Renal cortical epithelial cell (primary cell): ENCODE measurements around the gene CCDC122. TPM values are rescaled to one million over a fixed set of nuclear protein-coding genes. Genes with fewer than 3 reads are reported as not detected.

Experiments
- DNase-seq: peaks from one replicate; pipeline ENCODE4 v3.0.0-alpha.2; 2011; ENCODE audit warnings: low read depth
- total RNA-seq: library from RNA; depleted of rRNA; stranded (reverse); fragments of >200 nt; gene quantifications from 2 replicates; pipeline ENCODE4 v1.2.3, GENCODE V29; 2014

The CCDC122 gene
- total RNA-seq, 1 donor from 2014 or later, result 10.2 TPM

DNA sequence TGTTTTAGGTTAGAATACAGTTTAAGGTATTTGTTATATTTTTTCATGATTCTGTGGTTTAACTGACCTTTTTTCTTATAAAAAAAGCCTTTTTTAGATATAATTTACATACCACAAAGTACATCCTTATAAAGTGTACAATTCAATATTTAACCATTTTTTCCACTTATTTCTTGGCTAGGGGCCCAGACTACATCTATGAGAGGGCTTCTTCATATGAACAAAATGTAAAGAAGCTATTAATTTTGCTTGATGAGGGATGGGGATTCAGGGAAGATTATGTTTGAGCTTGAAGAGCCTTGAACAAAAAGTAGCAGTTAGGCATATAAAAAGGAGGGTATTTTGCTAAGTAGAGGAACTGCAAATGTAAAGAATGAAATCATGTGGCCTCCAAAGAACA lies 2.2 kb downstream of the CCDC122 start:
- no peak for DNase-seq

DNA sequence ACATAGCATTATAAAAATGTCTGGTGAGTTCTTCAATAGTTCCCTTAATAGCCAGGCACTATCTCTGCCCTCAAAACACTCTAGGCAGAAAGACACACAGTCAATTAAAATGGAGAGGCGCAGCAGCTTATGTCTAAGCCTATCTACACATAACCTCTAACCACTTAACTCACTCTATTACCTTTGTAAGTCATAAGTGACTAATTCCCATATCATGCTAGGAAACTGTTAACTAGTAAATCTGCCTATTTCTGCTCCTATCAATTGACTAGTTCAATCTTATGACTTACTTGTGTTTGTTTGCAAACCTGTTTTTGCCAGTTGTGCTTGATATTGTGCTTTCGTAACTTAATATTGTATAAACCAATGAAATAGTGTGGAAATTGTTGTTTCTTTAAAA lies 3.2 kb downstream of the CCDC122 start:
- no peak for DNase-seq

DNA sequence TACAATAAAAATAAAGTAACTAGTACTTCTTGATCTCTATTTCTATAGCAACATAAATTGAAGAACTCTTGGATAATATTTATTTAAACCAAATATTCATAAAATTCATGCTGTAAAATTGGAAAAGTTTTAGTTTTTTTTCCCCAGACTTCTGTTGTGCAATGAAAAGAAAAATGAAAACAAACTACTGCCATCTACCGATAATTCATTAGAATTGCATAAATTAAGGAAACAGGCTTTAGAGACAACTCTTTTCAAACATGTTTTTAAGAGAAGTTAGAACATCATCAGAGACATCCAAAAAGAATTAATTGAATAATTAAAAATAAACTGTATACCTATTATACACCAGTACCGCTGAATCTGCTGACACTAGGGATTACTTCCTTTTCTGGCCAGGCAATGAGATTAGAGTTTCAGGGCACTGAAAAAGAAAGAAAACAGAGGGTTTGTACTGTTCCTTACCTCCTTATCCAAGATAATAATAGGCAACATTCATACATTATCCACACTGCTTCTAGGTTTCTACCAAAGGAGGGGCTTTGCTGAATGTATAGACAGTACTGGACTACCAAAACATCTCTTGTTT lies 4.9 kb downstream of the CCDC122 start:
- DNase-seq, result peak; percentile 59

DNA sequence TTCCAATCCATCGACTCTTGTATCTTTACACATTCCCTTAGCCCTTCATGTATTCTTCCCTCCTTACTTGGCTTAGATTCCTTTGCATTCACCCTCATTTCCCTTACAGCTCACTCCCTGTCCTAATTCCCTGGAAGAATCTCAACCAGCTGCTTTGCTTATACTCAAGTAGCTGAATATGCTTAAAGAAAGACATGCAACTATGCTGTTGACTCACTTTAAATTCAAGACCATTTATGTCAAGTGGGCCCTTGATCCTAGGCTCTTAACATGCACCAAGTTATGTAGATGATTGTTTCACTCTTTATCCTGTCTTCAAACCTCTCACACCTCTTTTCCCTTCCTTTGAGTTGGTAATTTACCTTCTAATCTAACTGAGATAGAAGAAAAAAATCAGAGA lies 7.4 kb downstream of the CCDC122 start:
- no peak for DNase-seq

DNA sequence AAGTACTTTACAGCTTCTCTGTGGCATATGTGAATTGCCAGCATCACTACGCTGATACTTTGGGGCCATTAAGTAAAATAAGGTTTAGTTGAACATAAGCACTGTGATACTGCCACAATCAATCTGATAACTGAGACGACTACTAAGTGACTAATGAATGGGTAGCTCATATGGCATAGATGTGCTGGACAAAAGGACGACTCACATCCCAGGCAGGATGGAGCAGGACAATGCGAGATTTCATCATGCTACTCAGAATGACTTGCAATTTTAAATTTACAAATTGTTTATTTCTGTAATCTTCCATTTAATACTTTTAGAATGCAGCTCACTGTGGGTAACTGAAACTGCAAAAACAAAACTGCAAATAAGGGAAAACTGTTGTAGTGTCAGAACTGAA lies 13.6 kb downstream of the CCDC122 start:
- DNase-seq, result peak; percentile 74

DNA sequence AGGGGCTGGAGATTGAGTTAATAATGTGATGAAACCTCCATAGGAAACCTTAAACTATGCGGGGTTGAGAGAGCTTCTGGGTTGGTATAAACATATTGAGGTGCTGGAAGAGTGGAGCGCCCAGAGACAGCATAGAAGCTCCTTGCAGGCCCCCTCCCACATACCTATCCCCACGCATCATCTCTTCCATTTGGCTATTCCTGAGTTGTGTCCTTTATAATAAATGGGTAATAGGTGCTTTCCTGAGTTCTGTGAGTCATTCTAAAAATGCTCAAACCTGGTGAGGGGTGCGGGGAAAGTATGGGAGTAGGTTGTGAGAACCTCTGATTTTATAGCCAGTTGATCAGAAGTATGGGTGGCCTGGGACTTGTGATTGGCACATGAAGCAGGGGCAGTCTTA lies 14.6 kb downstream of the CCDC122 start:
- DNase-seq, result no peak

DNA sequence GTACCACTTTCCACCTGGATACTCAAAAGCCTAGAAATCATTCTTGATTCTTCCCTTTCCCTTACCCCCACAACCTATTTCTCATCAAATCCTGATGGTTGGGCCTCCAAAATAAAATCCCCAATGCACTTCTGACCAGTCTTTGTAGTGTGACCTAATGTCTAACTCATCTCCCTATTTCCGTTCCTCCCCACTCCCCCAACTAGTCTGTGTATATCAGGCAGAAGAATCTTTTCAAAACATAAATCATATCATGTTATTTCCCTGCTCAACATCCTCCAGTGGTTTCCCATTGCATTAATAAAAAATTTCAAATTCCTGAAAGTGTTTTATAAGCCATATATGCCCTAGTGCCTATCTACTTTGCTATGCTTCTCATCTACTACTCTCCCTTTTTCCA lies 17.7 kb downstream of the CCDC122 start:
- DNase-seq, result no peak

DNA sequence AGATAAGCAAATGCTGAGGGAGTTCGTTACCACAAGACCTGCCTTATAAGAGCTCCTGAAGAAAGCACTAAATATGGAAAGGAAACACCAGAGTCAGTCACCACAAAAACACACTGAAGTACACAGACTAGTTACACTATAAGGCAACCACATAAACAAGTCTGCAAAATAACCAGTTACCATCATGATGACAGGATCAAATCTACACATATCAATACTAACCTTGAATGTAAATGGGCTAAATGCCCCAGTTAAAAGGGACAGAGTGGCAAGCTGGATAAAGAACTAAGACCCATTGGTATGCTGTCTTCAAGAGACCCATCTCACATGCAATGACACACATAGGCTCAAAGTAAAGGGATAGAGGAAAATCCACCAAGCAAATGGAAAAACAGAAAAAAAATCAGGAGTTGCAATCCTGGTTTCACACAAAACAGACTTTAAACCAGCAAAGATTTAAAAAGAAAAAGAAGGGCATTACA lies 26.6 kb downstream of the CCDC122 start:
- no peak for DNase-seq

DNA sequence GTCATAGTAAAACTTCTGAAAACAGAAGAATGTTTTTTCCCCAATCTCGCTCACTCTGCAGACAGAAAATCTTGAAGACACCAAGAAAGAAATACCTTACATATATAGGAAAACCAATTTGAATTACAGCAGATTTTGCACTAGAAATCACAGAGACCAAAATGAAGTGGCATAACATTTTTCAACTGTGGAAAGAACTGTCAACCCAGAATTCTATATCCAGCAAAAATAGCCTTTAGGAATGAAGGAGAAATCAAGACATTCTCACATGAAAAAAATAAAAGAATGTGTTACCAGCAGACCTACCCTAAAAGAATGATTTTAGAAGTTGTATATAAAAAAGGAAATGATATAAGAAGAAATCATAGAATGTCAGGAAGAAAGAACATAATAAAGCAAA lies 28.7 kb downstream of the CCDC122 start:
- no peak for DNase-seq

DNA sequence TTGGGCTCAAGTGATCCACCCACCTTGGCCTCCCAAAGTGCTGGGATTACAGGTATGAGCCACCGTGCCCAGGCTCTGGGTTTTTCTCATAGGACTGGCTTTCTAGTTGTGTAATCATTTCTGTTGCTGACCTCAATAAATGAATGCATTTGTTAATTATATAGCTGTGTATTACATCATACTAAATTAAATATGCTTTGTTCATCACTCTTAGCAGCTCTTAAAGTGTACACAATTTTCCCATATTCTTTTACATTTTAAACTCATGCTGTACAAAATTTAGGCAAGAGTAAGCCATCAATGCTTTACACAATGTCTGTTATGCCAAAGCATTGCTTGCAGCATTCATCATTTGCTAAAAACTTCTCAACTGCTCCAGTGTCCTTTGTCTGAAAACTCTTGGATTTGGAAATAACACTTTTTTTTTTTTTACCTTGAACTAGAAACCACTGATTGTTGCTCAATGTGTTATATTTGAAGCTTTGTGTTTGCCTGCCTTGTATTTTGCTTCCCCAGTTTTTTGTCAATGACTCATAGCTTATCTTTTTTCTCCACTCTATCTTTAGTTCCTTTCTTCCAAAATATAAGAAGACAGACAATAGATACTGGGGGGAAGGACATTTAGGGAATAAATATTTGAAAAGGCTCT lies 31.4 kb downstream of the CCDC122 start:
- DNase-seq, result peak; percentile 78

DNA sequence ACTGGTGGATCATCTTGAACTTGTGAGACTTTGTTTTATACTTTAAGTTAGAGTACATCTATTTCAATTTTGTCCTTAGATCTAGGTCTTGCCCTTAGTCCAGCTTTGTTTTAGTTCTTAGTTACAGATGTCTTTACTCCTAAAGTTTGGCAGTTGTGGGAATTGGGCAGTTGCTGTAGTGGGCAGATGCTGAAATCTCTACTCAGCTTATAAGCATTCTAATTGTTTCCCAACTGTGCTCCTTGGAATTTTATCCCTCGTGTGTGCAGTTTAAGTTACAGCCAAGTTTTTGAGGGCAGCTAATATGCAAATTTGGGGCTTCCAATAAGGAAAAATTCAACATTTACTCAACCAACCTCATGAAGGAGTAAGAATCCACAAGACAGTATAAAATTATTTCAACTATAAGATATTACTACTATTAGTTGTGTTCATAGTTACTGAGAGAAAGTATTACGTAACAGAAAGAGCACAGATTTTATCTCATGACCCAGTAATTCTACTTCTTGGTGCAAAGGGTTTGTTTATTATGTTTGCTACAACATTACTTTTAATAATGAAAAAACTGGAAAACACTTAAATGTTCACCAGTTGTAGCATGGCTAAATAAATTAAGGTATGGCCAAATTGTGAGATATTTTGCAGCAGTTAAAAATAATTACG lies 32.9 kb downstream of the CCDC122 start:
- DNase-seq, result no peak

DNA sequence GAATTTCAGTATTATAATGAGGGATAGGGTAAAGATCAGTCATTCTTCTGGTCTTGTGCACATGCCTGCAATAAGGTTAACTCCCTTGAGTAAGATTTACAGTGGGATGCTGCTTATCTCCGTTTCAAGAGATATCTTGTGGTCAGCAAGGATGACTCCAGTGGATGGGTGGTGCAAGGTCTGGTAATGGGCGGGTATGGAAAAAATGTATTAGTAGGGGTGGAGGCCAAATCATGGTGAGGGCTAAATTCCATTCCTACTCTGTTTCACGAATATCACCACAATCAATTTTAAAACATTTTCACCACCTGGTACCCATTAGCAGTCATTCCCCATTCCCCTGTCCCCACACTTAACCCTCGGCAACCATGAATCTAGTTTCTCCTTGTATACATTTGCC lies 40.6 kb downstream of the CCDC122 start:
- no peak for DNase-seq

DNA sequence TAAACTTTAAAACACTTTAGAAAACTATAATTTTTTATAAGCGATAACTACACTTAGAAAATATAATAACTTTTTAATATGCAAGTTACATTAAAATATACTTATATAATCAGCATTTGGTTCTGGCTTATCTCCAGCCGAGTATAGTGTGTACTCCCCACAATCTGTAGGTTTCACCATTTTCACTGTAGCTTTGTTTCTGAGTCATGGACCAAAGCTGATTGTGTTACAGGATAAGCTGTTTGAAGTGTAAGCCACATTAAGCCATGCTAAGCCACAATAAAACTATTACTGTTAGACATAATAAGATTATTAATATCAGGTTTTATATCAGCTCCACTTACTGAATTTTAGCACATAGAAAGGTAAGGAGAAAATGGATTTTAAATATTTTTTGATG lies 43.8 kb downstream of the CCDC122 start:
- no peak for DNase-seq

DNA sequence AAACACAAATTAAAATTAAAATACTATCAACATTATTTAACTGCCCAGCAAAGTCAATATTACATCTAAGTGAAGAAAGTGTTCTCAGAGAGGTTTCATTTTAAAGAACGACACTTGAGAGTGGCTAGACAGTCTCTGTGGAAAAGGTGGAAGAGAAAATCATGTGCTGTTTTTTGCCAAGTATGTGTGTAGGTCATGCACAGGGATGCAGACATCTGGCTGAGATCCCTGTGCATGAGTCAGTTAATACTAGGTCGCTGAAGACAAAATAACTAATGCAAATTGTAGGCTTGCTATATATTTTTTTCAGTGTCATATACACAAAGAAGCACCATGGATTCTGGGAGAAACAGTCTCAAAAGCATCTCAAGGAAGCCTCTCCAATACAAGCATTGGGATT lies 48.5 kb downstream of the CCDC122 start:
- DNase-seq, result no peak

DNA sequence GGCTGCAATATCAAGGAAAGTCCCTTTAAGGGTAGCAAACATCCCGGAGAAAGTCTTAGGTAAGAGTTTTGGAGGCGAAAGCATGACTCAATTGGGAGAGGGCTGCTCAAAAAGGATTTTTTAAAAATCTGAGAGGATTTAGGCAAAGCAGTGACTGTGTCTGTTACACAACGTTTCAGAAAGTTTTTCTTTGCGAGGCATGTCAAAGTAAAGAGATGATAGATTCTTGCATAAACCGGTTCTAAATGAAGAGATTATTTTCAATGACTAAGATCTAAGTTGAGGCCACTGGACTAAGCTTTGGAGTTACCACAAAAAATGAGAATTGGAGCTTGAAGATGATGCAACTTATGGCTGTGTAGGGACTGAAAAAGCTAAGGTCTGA lies 49.1 kb downstream of the CCDC122 start:
- DNase-seq, result peak; percentile 48

DNA sequence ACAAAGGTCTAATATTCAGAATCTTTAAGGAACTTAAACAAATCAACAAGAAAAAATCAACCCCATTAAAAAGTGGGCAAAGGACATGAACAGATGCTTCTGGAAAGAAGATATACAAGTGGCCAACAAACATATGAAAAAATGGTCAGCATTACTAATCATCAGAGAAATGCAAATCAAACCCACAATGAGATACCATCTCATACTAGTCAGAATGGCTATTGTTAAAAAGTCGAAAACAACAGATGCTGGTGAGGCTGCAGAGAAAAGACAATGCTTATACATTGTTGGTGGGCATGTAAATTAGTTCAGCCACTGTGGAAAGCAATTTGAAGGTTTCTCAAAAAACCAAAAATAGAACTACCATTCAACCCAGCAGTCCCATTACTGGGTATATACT lies 54.9 kb downstream of the CCDC122 start:
- peak; percentile 25 for DNase-seq

DNA sequence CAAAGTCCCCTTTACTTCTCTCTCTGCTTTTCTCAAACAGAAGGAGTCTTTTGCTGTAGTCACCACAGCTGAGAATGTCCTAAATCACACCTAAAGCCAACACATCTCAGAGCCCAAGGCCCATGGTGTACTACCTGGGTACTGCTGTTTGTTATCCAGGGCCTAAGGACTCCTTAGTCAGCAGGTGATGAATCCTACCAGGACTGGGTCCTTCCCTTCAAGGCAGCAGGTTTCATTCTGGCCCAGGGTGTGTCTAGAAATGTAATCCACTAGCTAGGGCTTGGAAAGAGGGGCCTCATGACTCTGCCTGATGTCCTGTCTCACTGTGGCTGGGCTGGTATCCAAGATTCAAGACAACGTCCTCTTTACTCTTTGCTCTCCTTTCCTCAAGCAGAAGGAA lies 56.6 kb downstream of the CCDC122 start:
- DNase-seq, result no peak

DNA sequence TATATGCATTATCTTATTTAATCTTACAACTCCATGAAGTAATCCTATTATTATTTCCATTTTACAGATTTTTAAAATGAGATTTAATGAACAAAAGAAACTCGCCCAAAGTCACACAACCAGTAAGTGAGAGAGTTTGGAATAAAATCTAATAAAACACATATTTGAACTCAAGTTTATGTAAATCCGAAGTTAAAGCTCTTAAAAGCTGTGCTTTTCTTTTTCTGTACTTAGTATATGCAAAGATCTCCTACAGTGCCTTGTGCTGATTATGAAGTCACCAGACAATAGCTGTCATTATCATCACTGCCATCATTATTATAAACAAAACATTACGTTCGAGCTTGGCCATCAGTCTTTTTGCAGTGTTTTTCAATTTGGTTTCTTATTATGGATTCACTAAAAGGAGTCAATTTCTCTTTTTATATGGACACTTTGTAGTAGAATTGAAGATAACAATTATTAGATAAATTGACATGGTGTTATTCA lies 63.1 kb downstream of the CCDC122 start:
- no peak for DNase-seq

DNA sequence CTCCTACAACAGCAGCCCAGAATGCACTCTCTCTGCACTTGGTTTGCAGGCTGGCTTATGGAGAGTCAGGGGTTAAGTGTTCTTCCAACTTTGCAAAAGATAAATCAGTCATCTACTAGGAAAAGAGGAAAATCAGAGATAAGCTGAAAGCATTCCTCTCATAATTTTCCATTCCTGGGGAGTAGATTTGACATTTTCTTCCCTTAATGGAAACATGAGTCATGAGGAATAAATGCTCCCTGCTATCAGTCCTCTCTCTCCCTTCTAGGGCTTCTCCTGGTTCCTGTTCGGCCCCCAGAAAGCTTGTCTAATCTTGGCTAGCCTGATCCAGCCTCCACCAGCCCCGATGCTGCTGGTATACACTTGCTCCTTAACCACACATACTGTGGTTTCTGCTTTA lies 64.3 kb downstream of the CCDC122 start:
- peak; percentile 34 for DNase-seq

DNA sequence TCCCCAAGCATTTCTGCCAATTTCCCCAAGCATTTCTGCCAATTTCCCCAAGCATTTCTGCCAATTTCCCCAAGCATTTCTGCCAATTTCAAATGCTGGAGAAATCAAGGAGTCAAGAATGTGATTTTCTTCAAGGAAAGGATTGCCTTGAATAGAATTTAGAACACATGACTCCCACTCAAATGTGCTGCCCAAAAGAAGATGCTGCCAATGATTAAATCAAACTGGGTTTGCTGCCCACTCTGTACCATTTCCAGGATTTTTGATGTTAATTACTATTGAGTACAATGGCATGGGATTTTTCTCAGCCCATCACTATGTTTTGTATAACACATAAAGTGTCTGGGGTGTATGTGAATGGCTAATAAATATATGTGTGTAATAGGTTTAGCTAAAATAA lies 70.9 kb downstream of the CCDC122 start:
- no peak for DNase-seq

DNA sequence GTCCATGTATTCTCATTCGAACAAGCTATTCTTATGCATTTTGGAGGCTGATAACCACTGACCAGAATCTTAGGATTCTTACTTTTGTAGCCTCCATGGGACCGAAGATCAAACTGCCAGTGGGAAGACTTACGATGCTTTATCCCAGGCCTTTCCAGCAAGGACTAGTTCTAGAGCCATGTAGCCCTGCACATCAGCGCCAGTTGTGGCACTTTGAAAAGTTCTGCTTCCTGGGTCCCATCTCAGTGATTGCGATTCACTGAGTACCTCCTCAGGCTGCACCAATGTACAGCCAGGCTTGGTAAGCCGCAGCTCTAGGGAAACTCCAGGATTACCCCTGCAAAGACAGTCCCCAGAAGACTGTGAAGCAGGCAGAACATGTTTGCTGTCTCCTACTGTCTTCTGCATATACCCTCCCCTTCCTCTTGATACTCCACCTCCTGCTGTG lies 73.8 kb downstream of the CCDC122 start:
- no peak for DNase-seq

DNA sequence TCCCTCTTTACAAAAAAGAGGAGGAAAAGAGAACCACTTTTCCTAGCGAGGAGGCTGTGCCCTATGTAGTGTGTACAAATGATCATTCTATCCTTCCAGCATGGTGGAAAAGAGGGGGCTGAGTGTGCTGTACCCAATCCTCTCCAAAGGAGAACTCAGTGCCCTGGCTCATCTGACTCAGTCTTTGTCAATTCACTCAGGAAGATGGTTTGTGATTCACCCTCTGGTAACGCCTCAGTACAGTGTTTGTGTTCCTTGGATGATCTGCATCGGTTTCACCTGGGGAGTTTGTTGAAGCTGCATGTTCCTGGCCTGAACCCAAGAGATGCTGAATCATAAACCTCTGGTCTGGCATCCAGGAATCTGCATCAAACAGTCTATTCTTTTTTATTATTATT lies 74.5 kb downstream of the CCDC122 start:
- peak; percentile 94 for DNase-seq

DNA sequence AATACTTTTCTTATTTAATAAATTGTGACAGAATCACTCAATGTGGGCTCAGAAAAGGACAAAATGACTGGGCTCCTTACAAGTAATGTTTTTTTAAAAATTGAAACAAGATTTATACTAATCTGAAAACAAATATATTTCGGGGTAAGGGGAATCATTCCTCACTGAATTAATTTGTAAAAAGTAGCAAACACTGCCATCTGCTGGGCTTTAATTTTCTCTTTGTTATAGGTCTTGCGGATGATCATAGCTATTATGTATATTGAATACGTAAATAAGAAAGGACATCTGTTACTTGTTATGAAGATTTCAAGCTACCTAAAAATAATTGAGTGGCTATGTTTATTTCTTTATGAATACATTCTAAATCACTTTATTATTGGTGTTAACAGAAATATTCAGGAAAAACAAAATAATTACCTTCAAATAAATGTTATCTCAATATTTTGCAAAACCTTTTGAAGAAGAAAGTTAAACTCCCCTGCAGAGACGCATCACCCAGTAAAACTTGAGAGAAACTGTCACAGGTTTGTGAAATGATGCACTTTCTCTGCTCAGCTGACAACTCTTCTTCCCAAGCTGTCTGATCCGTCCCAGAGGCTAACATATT lies 75.0 kb downstream of the CCDC122 start:
- peak; percentile 65 for DNase-seq
